ENCODE measurements around the gene MTHFSD.

The MTHFSD gene

DNA sequence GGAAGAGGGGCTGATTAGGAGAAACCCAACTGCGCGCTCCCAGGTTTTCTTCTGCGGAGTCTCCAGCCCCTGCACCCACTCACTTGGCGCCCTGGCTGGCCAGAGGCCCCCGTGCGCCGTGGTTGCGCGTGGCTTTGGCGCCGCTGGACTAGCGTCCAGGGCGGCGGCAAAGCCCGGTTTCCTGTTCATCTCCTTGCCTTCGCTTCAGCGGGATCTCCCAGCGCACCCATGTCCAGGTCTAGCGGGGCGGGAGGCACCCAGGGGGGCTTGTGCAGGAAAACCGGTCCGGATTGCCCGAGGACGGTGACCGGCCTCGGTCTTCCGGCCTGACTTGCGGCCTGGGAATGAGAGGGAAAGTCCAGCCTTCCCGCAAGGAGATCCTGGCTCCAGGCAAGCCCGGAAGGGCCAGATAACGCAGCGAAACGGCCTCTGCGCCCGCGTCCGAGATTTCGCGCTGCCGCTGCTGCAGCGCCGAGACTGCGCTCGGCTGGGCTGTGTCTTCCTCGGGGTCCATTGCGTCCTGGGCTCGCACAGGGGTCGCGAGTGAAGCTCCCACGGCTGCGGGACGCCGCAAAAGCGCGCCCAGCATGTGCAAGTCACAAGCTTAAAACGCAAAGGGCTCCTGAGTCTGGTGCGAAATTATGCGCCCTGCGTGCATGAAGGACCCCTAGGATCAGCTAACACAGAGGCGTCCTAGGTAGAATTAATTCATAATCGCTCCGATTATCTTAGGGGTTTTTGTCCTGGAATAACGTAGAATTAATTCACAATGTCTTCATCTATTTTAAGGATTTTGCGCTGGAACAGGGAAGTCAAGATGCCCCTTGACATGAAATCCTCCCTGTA is 39.0 kb downstream of the MTHFSD start:
- Histone ChIP-seq H3K4me1 (ENCODE audit: control insufficient read depth in 1 of 2, insufficient read depth in 2 of 2, low read length in 2 of 2) (peaks cover 4 to 5% of the 10 kb centered on the region in 2 experiments), H3K27ac (ENCODE audit: low read depth, low read length) (no peak overlapping the region), H2AK5ac (ENCODE audit: low read length) (no peak overlapping the region), H3K79me2 (ENCODE audit: control insufficient read depth, insufficient read depth, low read length, poor library complexity) (no peaks in the 10 kb centered on the region), H4K12ac (ENCODE audit: low read depth, low read length) (no peak overlapping the region), H3K9me3 (ENCODE audit: insufficient read depth, low read depth, low read length) (peaks cover 5% of the 10 kb centered on the region), H2AFZ (ENCODE audit: insufficient read depth, low read length, poor library complexity) (no peak overlapping the region), H3K4me2 (ENCODE audit: low read length) (peak overlapping the region; percentile 27), H2BK5ac (ENCODE audit: low read depth, low read length, poor library complexity) (no peak overlapping the region), H2BK12ac (ENCODE audit: low read length) (no peak overlapping the region), H3K36me3 (ENCODE audit: control insufficient read depth in 1 of 2, insufficient read depth in 2 of 2, low read length in 2 of 2) (no peaks in the 10 kb centered on the region), H3K9ac (ENCODE audit: low read length) (no peak overlapping the region), H3K18ac (ENCODE audit: low read length) (no peak overlapping the region), H3K23ac (ENCODE audit: low read length) (no peak overlapping the region), H4K8ac (ENCODE audit: low read depth, low read length) (no peak overlapping the region), H3K4me3 (ENCODE audit: low read depth, low read length) (peak overlapping the region; percentile 20), H2BK120ac (ENCODE audit: insufficient read depth, low read length, poor library complexity) (no peak overlapping the region), H3K79me1 (ENCODE audit: low read length) (no peaks in the 10 kb centered on the region), H3K4ac (ENCODE audit: low read depth, low read length) (no peak overlapping the region), H3K14ac (ENCODE audit: low read length) (no peak overlapping the region), H4K91ac (ENCODE audit: low read depth, low read length) (no peak overlapping the region), H3K27me3 (ENCODE audit: insufficient read depth, low read length) (peaks cover 54% of the 10 kb centered on the region)
- no peak for DNase-seq
- no CpG with 5 or more reads among the region's 64 CpGs for WGBS (ENCODE audit: extremely low coverage, insufficient coverage, insufficient read length)

DNA sequence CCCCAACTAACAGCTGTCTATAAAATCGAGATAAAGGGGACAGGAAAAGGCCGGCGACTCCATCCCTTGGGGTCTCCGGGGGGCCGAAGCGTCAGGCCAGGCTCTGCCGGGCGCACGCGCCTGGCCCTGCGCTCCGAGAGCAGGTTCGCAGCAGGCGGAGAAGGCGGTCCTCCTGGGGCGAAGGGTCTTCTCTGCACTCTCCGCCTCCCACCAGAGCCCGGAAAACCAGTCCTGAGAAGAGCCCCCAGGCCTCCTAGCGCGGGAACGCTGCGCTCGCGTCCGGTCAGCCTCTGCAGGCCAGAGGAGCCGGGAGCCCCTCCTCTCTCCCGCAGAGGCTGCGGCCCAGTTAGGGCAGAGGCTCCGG is 39.6 kb downstream of the MTHFSD start:
- no CpG with 5 or more reads among the region's 29 CpGs for WGBS (ENCODE audit: extremely low coverage, insufficient coverage, insufficient read length)
- Histone ChIP-seq H3K14ac (ENCODE audit: low read length) (no peak overlapping the region), H2AK5ac (ENCODE audit: low read length) (no peak overlapping the region)

DNA sequence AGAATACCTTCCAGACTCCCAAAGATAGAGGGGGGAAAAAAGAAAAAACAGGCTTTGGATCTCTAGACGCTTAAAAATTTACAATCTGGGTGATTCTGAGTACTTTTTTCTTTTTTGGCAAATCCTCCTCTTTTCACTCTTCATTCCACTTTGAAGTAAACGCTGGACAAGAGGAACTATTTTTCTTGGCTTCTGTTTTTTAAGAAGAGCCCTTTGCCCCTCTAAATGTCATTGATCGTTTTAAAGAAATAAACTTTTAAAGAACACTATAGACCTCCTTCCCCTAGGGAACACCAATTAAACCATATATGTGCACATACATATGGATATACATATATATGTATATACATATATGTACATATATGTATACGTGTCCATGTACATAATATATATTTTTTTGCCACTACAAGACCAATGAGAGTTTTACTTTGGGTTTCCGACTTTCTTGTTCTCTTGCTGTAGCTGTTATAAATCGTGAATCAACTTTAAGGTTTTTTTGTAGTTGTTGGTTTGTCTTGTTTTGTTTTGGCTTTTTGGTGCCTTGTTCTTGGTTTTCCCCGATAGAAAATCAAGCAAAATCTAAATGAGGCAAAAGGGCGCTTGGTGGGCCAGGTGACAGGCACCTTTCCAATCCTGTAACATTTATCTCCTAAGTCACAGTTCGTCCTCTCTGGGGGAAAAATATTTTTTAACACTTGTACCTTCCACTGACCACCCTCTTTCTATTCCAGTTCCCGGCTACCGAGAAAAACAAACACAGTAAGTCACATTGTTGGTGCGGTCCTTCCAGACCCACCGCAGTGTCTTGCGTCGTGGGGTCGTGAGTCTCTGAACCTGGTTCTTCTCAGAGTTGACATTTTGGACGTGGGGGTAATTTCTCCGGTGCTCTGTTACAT is 40.3 kb downstream of the MTHFSD start:
- H2AK5ac ChIP-seq (ENCODE audit: low read length), result no peak overlapping the region
- WGBS (ENCODE audit: extremely low coverage, insufficient coverage, insufficient read length), result no CpG with 5 or more reads among the region's 18 CpGs
- no peak overlapping the region for H3K9ac ChIP-seq (ENCODE audit: low read length)
- H2BK120ac ChIP-seq (ENCODE audit: insufficient read depth, low read length, poor library complexity), result no peak overlapping the region
- no peak for DNase-seq
- H3K18ac ChIP-seq (ENCODE audit: low read length), result no peak overlapping the region
- no peak overlapping the region for H2AFZ ChIP-seq (ENCODE audit: insufficient read depth, low read length, poor library complexity)
- H3K36me3 ChIP-seq (ENCODE audit: control insufficient read depth in 1 of 2, insufficient read depth in 2 of 2, low read length in 2 of 2), result no peaks in the 10 kb centered on the region
- no peak overlapping the region for H4K8ac ChIP-seq (ENCODE audit: low read depth, low read length)
- H3K79me2 ChIP-seq (ENCODE audit: control insufficient read depth, insufficient read depth, low read length, poor library complexity), result no peaks in the 10 kb centered on the region
- H3K27me3 ChIP-seq (ENCODE audit: insufficient read depth, low read length), result peaks cover 66% of the 10 kb centered on the region
- peaks cover 7 to 8% of the 10 kb centered on the region in 2 experiments for H3K4me1 ChIP-seq (ENCODE audit: control insufficient read depth in 1 of 2, insufficient read depth in 2 of 2, low read length in 2 of 2)
- H3K79me1 ChIP-seq (ENCODE audit: low read length), result no peaks in the 10 kb centered on the region
- no peak overlapping the region for H3K23ac ChIP-seq (ENCODE audit: low read length)
- H2BK12ac ChIP-seq (ENCODE audit: low read length), result no peak overlapping the region
- no peak overlapping the region for H4K12ac ChIP-seq (ENCODE audit: low read depth, low read length)
- no peak overlapping the region for H4K91ac ChIP-seq (ENCODE audit: low read depth, low read length)
- H3K9me3 ChIP-seq (ENCODE audit: insufficient read depth, low read depth, low read length), result peaks cover 5% of the 10 kb centered on the region
- H3K4ac ChIP-seq (ENCODE audit: low read depth, low read length), result no peak overlapping the region
- H3K14ac ChIP-seq (ENCODE audit: low read length), result no peak overlapping the region
- H3K4me2 ChIP-seq (ENCODE audit: low read length), result no peak overlapping the region
- no peak overlapping the region for H3K27ac ChIP-seq (ENCODE audit: low read depth, low read length)
- H2BK5ac ChIP-seq (ENCODE audit: low read depth, low read length, poor library complexity), result no peak overlapping the region
- no peak overlapping the region for H3K4me3 ChIP-seq (ENCODE audit: low read depth, low read length)

More for the DNA sequence above, 39.6 kb downstream of the MTHFSD start:
- Histone ChIP-seq H3K79me2 (ENCODE audit: control insufficient read depth, insufficient read depth, low read length, poor library complexity) (no peaks in the 10 kb centered on the region), H4K91ac (ENCODE audit: low read depth, low read length) (no peak overlapping the region), H3K27me3 (ENCODE audit: insufficient read depth, low read length) (peaks cover 60% of the 10 kb centered on the region), H3K36me3 (ENCODE audit: control insufficient read depth in 1 of 2, insufficient read depth in 2 of 2, low read length in 2 of 2) (no peaks in the 10 kb centered on the region), H3K4me1 (ENCODE audit: control insufficient read depth in 1 of 2, insufficient read depth in 2 of 2, low read length in 2 of 2) (peaks cover 4 to 5% of the 10 kb centered on the region in 2 experiments), H4K8ac (ENCODE audit: low read depth, low read length) (no peak overlapping the region), H2BK120ac (ENCODE audit: insufficient read depth, low read length, poor library complexity) (no peak overlapping the region), H3K4me3 (ENCODE audit: low read depth, low read length) (no peak overlapping the region), H3K9me3 (ENCODE audit: insufficient read depth, low read depth, low read length) (peaks cover 6% of the 10 kb centered on the region), H3K23ac (ENCODE audit: low read length) (no peak overlapping the region), H3K27ac (ENCODE audit: low read depth, low read length) (no peak overlapping the region), H3K4ac (ENCODE audit: low read depth, low read length) (no peak overlapping the region), H4K12ac (ENCODE audit: low read depth, low read length) (no peak overlapping the region), H2AFZ (ENCODE audit: insufficient read depth, low read length, poor library complexity) (no peak overlapping the region), H2BK5ac (ENCODE audit: low read depth, low read length, poor library complexity) (no peak overlapping the region), H3K4me2 (ENCODE audit: low read length) (peak overlapping the region; percentile 27), H3K9ac (ENCODE audit: low read length) (no peak overlapping the region), H3K18ac (ENCODE audit: low read length) (no peak overlapping the region), H2BK12ac (ENCODE audit: low read length) (no peak overlapping the region), H3K79me1 (ENCODE audit: low read length) (no peaks in the 10 kb centered on the region)
- no peak for DNase-seq

DNA sequence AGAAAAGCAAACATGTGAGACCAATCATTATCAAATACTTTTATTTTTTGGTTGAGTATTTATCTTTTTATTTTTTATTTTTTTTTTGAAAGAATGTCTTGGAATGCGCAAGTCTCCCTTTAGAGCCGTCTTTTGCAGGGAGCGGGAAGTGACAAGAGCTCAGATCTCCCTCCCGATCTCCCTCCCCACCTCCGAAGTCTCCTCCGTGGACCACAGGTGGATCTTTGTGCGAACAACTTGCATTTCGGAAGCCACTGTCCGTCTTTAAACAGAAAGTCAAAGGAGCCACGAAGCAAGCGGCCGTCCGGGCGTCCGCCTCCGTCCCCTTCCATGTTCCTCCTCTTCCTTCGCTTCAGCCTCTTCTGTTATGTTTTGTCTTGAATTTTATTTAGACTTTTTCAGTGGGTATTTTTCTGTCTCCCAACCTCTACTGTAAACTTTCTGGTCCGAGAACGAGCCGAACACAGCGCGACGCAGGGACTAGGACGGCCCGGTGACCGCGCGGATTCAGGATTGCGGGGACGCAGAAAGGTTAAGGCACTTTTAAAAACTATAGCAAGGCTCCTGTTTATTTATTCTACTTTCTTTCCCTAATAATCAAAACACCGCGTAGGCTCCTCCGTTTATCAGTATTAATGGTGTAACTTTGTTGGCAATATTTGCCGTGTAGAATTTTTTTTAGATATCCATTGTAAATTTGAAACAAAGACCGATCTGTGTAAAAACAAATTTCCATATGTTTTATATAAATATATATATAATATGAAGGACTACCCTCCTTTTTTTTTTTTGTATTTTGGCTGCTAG is 41.4 kb downstream of the MTHFSD start:
- Histone ChIP-seq H2BK5ac (ENCODE audit: low read depth, low read length, poor library complexity) (no peak overlapping the region), H4K8ac (ENCODE audit: low read depth, low read length) (no peak overlapping the region), H3K27me3 (ENCODE audit: insufficient read depth, low read length) (peaks cover 76% of the 10 kb centered on the region), H4K12ac (ENCODE audit: low read depth, low read length) (no peak overlapping the region), H3K9me3 (ENCODE audit: insufficient read depth, low read depth, low read length) (peaks cover 6% of the 10 kb centered on the region), H3K79me1 (ENCODE audit: low read length) (no peaks in the 10 kb centered on the region), H2AFZ (ENCODE audit: insufficient read depth, low read length, poor library complexity) (no peak overlapping the region), H3K79me2 (ENCODE audit: control insufficient read depth, insufficient read depth, low read length, poor library complexity) (no peaks in the 10 kb centered on the region), H3K4me3 (ENCODE audit: low read depth, low read length) (no peak overlapping the region), H3K18ac (ENCODE audit: low read length) (no peak overlapping the region), H3K27ac (ENCODE audit: low read depth, low read length) (no peak overlapping the region), H4K91ac (ENCODE audit: low read depth, low read length) (no peak overlapping the region), H3K9ac (ENCODE audit: low read length) (no peak overlapping the region), H3K4me2 (ENCODE audit: low read length) (no peak overlapping the region), H3K23ac (ENCODE audit: low read length) (no peak overlapping the region), H2AK5ac (ENCODE audit: low read length) (no peak overlapping the region), H3K14ac (ENCODE audit: low read length) (no peak overlapping the region), H2BK12ac (ENCODE audit: low read length) (no peak overlapping the region), H2BK120ac (ENCODE audit: insufficient read depth, low read length, poor library complexity) (no peak overlapping the region), H3K36me3 (ENCODE audit: control insufficient read depth in 1 of 2, insufficient read depth in 2 of 2, low read length in 2 of 2) (no peaks in the 10 kb centered on the region), H3K4ac (ENCODE audit: low read depth, low read length) (no peak overlapping the region), H3K4me1 (ENCODE audit: control insufficient read depth in 1 of 2, insufficient read depth in 2 of 2, low read length in 2 of 2) (peaks cover 7 to 15% of the 10 kb centered on the region in 2 experiments)
- no peak for DNase-seq
- no CpG with 5 or more reads among the region's 35 CpGs for WGBS (ENCODE audit: extremely low coverage, insufficient coverage, insufficient read length)

Data from trophoblast cell (in vitro differentiated cells and primary cell).